GM12891 (cell line): ENCODE data around the gene EHD3.
"Not testable (repeated sequence)": the region's sequence is repeated elsewhere in the genome, so short reads cannot be mapped to it uniquely, and the experiment has no call there.

Source experiments
- DNase-seq: peaks from one replicate; pipeline ENCODE4 v3.0.0; 2011; ENCODE audit warnings: low spot score; ENCODE audit not compliant: insufficient read length
- FAIRE-seq: peaks from 2 replicates; lab custom pipeline; 2011; peaks lifted over from hg19 to GRCh38; lab: Jason Lieb, UNC
- PAX5 ChIP-seq: IDR thresholded peaks from 2 replicates; pipeline ENCODE4 v1.6.1; 2011; ENCODE audit warnings: low read length, moderate library complexity, mild to moderate bottlenecking; ENCODE audit not compliant: insufficient read depth, severe bottlenecking
- POLR2A ChIP-seq: IDR thresholded peaks from 2 replicates; pipeline ENCODE4 v1.6.1; 2011; ENCODE audit warnings: low read depth, low read length, control low read depth
- POLR2AphosphoS5 ChIP-seq: IDR thresholded peaks from 2 replicates; pipeline ENCODE4 v1.6.1; 2011; ENCODE audit warnings: low read depth, low read length, control low read depth
- POU2F2 ChIP-seq: IDR thresholded peaks from 2 replicates; pipeline ENCODE4 v1.6.1; 2011; ENCODE audit warnings: low read depth, mild to moderate bottlenecking, control low read depth, low read length, moderate library complexity
- SPI1 ChIP-seq: IDR thresholded peaks from 2 replicates; pipeline ENCODE4 v1.6.1; 2011; ENCODE audit warnings: low read depth, low read length, control low read depth
- TAF1 ChIP-seq: IDR thresholded peaks from 2 replicates; pipeline ENCODE4 v1.6.1; 2011; ENCODE audit warnings: low read depth, low read length, control low read depth

The EHD3 gene

GRCh38 chr2:31267437-31268120 lies 33.6 kb downstream of the EHD3 start:
- FAIRE-seq (no peak), DNase-seq (no peak)
- no peak for TF ChIP-seq SPI1
- no peak for TF ChIP-seq POLR2AphosphoS5
- no peak for TF ChIP-seq POU2F2
- no peak for TF ChIP-seq PAX5
- no peak for TF ChIP-seq POLR2A

- DNase-seq (no peak), FAIRE-seq (no peak)
- no peak for TF ChIP-seq POLR2A
- no peak for TF ChIP-seq POLR2AphosphoS5
- no peak for TF ChIP-seq SPI1
- no peak for TF ChIP-seq POU2F2
- TF ChIP-seq PAX5 = no peak
- no peak for TF ChIP-seq TAF1
Observed at GRCh38 chr2:31268344-31268743, 34.4 kb downstream of the EHD3 start.

- no peak for FAIRE-seq
- no peak for DNase-seq
- no peak for TF ChIP-seq POLR2AphosphoS5
- no peak for TF ChIP-seq PAX5
- TF ChIP-seq SPI1 = no peak
- TF ChIP-seq TAF1 = no peak
- TF ChIP-seq POLR2A = no peak
- TF ChIP-seq POU2F2 = no peak
Observed at GRCh38 chr2:31269087-31269486, 35.1 kb downstream of the EHD3 start.

- DNase-seq (no peak), FAIRE-seq (no peak)
- no peak for TF ChIP-seq POLR2A
- no peak for TF ChIP-seq POLR2AphosphoS5
- TF ChIP-seq TAF1 = no peak
- TF ChIP-seq SPI1 = no peak
- no peak for TF ChIP-seq POU2F2
- TF ChIP-seq PAX5 = no peak
Observed at GRCh38 chr2:31270131-31270530, 36.2 kb downstream of the EHD3 start.

GRCh38 chr2:31270822-31271231 lies 36.9 kb downstream of the EHD3 start:
- DNase-seq (no peak), FAIRE-seq (no peak)
- no peak for TF ChIP-seq SPI1
- TF ChIP-seq POLR2AphosphoS5 = no peak
- no peak for TF ChIP-seq PAX5
- no peak for TF ChIP-seq TAF1
- no peak for TF ChIP-seq POU2F2
- no peak for TF ChIP-seq POLR2A

GRCh38 chr2:31271851-31272267 lies 37.9 kb downstream of the EHD3 start:
- no peak for FAIRE-seq
- TF ChIP-seq SPI1 (no peak), TAF1 (no peak), POLR2A (no peak), PAX5 (no peak)
- DNase-seq = no peak

GRCh38 chr2:31274401-31275075 lies 40.6 kb downstream of the EHD3 start:
- TF ChIP-seq PAX5 (no peak), TAF1 (no peak), POLR2AphosphoS5 (no peak), POLR2A (no peak), SPI1 (no peak), POU2F2 (no peak)
- DNase-seq (no peak), FAIRE-seq (no peak)

GRCh38 chr2:31275976-31276375 lies 42.0 kb downstream of the EHD3 start:
- no peak for TF ChIP-seq POLR2AphosphoS5
- no peak for FAIRE-seq
- DNase-seq = no peak

GRCh38 chr2:31277621-31278020 lies 43.7 kb downstream of the EHD3 start:
- TF ChIP-seq POU2F2 = no peak
- no peak for DNase-seq
- no peak for FAIRE-seq

GRCh38 chr2:31282634-31283033 lies 48.7 kb downstream of the EHD3 start:
- DNase-seq (no peak), FAIRE-seq (no peak)
- TF ChIP-seq PAX5 (no peak), SPI1 (no peak), POU2F2 (no peak), POLR2AphosphoS5 (no peak), POLR2A (no peak), TAF1 (no peak)

GRCh38 chr2:31283193-31283919 lies 49.4 kb downstream of the EHD3 start:
- not testable (repeated sequence) for FAIRE-seq, DNase-seq
